HG03280 (cell line): Measurements from ENCODE around the gene IER2.
"Not testable (repeated sequence)": the region's sequence is repeated elsewhere in the genome, so short reads cannot be mapped to it uniquely, and the experiment has no call there.

Source experiments
- ATAC-seq: cut with Tn5 transposase; IDR thresholded peaks from one replicate; pipeline ENCODE4 v1.9.1; 2021; ENCODE audit warnings: mild to moderate bottlenecking, moderate library complexity; ENCODE audit not compliant: unreplicated experiment

IER2 gene

GRCh38 chr19:13138171-13138915 lies 11.9 kb upstream of the IER2 start:
- ATAC-seq, result no peak

- ATAC-seq, result no peak
Measured at GRCh38 chr19:13138916-13139198, 11.4 kb upstream of the IER2 start.

- no peak for ATAC-seq
Measured at GRCh38 chr19:13139633-13140311, 10.4 kb upstream of the IER2 start.

DNA sequence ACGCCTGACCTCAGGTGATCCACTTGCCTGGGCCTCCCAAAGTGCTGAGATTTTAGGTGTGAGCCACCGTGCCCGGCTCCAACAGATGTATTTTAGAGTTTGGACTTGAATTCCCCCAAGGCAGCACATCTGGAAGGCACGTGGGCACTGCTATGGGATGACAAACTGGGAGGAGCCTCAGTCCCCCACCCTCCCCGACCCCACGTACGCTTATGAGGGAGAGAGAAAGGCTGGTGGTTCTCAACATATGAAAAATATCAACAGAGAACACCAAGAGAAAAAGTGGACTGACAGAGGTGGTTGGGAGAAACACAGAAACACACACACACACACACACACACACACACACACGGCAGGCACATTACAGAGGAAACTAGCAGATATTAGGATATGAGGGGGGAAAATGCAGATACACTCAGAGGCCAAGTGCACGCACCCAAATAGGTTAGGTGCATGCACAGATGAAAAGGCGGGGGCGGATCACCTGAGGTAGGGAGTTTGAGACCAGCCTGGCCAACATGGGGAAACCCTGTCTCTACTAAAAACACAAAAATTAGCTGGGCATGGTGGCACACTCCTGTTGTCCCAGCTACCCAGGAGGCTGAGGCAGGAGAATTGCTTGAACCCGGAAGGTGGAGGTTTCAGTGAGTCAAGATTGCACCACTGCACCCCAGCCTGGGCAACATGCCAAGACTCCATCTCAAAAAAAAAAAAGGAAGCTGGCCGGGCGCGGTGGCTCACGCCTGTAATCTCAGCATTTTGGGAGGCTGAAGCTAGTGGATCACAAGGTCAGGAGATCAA lies 3.2 kb upstream of the IER2 start:
- no peak for ATAC-seq

DNA sequence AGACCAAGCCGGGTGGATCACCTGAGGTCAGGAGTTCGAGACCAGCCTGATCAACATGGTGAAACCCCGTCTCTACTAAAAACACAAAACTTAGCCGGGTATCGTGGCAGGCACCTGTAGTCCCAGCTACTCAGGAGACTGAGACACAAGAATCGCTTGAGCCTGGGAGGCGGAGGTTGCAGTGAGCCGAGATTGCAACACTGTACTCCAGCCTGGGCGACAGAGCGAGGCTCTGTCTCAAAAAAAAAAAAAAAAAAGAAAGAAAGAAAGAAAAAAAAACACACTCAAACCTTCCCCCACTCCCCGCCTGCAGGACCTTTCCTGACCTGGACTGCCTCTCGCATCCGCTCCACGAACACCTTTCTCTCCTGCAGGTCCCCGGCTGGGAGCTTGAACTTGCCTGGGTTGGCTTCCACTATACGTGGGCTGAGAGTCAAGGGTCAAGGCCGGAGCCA lies 1.0 kb upstream of the IER2 start:
- not testable (repeated sequence) for ATAC-seq

- ATAC-seq, result no peak
Measured at GRCh38 chr19:13149628-13150186, 504 bp upstream of the IER2 start.

DNA sequence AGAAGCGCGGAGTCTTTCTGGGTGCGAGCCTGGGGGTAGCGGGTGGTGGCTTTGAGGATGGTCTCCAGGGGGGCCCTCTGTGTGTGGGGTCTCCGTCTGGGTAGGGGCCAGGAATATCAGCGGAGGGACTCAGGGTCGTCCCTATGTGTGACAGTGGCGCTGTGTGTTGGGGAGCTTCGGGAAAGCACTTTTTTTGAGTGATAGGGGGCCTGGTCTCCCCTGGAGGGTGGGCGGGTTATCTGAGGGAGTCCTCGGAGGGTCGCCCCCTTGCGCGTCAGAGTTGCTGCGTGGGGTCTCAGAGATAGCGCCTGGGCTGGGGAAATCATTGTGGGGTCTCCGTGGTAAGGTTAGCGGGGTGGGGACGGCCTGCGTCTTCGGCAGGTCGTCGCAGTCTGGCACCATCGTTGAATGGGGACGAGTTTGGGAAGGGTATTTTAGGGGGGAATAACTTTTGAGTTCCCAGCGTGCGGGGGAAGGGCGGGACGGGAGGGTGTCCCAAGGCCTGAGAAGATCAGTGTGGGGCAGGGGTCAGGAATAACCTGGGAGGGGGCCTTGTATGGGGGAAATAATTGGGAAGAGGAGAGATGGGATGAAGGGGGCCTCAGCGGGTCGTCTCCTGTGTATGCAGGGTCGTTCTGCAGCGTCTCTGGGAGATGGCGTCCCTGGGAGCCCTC lies 857 bp downstream of the IER2 start:
- ATAC-seq, result no peak

GRCh38 chr19:13151605-13152355 lies 1.6 kb downstream of the IER2 start:
- peak; percentile 44 for ATAC-seq

DNA sequence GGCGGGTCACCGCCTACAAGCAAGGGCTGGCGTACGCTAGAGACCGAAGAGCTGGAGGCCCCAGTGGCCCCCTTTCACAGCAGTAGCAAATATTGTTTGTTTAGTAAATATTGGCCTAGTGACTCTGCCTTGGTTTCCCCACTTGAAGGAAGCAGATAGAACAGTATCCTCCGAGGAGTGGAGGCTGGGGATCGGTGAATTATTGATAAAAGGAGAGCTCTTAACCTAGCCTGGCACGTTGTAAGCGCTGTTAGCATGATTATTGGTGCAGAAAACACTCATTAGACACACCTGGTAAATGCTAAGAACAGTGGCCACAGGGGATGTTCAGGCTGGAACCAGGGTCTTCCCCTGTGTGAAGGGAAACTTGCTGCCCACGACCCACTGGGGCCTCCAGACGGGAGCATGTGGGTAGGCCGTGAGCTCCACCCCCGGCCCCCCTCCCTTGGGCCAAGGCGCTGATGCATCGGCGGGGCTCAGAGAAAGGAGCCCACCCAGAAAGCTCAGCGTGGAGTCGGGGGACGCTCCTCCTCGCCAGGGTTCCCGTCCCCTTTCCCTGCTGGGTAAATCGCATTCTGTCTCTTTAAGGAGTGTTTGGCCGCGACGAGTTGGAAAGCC lies 2.3 kb downstream of the IER2 start:
- peak; percentile 3 for ATAC-seq

- peak; percentile 30 for ATAC-seq
Measured at GRCh38 chr19:13152974-13153568, 2.9 kb downstream of the IER2 start.

DNA sequence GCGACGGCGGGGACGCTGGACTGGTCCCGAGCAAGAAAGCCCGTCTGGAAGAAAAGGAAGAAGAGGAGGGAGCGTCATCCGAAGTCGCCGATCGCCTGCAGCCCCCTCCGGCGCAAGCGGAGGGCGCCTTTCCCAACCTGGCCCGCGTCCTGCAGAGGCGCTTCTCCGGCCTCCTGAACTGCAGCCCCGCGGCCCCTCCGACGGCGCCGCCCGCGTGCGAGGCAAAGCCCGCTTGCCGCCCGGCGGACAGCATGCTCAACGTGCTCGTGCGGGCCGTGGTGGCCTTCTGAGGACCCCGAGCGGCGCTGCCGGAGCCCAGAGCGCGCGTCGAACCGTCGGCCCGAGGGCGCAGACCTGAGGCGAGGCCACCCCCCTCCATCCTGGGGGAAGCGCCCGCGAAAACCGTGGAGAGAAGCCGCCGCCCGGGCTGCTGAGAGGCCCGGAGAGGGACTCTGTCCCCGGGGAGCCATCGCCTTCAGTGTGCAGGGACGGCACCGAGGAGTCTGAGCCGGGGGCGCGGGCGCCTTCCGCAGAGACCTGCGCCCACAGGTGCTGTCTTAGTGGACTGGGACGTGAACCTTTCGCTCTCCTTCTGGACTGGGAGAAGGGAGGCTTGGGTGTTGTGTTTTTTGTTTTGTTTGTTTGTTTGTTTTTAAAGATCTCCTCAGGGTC lies 3.5 kb downstream of the IER2 start:
- ATAC-seq, result no peak

DNA sequence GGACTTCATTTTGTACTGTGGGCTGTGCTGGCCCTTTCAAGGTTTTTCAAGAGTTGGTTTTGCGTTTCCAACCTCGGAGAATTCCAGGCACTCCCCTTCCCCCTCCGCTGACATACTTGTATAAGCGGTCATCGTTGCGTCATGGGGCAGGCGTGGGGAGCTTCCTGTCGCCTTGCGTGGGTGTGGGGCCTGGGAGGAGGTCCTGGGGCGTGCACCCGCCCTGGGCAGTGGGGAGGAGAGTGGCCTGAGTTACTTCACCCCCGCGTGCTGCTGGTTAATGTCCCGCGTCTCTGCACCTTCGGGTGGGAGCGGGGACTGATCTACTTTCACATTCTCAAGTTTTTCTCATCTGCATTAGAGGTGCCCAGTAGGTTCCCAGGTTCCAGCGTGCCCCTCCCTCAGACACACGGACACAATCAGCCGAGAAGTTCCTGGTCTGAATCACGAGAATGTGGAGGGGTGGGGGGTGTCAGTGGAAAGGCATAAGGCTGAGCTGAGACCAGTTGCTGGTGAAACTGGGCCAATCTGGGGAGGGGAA lies 4.1 kb downstream of the IER2 start:
- ATAC-seq, result no peak

DNA sequence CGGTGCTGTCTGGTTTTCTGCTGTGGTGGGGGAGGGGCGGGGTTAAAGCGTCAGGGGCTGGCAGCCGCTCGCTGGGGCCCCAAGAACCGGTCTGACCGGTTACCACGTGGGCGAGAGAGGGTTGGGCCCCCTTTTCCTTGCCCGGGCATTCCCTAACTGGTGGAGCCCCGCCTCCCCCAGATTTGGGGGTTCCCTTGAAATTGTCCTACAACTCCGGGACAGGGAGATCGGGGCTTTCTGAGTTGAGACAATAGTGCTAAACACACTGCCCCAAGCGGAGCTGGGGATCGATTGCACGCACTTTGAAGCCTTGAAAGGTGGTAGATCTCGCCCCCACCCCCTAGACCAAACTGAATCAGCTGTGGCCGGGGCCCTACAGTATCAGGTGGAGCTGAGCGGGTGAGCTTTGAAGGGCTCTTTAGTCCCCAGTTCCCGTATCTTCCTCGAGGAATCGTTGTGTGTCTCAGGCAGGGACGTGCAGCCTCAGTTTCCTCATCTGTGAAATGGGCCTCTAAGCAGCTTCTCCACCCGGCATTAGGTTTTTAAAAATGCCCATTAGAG lies 4.8 kb downstream of the IER2 start:
- ATAC-seq, result no peak

DNA sequence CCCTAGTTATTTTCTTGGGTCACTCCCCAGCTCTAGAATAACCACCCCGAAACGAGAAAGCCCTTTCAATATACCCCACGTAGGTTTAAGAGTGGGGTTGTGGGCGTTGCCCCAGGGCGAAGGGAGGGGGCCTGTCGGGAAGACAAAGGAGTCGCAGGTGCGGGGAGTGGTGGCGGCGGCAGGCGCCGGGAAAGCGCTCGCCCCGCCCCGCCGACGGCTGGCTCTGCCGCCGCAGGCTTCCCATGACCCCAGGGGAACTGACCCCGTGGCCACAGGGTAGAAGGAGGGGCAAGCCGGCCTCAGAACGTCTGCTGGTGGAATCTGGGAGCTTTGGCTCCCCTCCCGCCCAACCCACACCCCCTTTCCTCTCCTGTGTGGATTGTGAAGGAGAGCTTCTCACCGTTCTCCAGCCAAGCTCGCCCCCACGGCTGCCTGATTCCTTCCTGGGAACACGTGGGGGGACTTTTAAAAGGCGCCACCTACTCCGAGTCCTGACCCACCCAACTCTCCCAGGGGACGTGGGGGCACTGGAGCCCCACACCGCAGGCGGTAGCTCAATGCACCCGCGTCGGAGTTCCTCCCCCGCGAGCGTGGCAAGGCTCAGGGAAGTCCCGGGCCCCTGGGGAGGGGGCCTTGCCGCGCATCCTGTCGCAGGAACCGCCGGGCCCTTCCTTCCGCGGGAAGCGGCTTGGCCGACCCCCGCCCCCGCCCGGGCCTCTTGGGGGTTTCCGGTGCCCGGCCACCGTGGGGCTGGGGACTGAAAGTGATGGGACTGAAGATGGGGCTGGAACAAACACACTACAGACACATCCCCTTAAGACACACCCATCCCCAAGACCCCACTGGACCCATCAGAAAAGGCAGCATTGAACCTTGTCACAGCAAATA lies 5.5 kb downstream of the IER2 start:
- no peak for ATAC-seq

GRCh38 chr19:13159713-13160112 lies 9.5 kb downstream of the IER2 start:
- no peak for ATAC-seq

DNA sequence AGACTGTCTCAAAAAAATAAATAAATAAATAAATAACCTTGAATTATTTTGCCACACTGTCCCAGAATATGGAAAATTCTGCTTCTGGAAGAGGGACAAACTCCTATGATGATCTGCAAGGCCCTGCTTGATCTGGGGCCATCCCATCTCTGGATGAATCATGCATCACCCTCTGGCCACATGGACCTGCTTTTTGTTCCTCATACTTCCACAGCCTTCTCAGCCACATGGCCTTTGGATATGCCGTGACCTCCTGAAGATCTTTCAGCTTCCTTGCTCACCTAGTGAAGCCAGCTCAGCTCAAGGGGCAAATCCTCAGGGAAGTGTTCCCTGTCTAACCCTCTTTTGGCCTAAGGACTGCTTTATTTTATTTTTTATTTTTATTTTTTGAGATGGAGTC lies 10.3 kb downstream of the IER2 start:
- ATAC-seq, result no peak
